ENCODE data around the gene RNPEPL1.

The RNPEPL1 gene

DNA sequence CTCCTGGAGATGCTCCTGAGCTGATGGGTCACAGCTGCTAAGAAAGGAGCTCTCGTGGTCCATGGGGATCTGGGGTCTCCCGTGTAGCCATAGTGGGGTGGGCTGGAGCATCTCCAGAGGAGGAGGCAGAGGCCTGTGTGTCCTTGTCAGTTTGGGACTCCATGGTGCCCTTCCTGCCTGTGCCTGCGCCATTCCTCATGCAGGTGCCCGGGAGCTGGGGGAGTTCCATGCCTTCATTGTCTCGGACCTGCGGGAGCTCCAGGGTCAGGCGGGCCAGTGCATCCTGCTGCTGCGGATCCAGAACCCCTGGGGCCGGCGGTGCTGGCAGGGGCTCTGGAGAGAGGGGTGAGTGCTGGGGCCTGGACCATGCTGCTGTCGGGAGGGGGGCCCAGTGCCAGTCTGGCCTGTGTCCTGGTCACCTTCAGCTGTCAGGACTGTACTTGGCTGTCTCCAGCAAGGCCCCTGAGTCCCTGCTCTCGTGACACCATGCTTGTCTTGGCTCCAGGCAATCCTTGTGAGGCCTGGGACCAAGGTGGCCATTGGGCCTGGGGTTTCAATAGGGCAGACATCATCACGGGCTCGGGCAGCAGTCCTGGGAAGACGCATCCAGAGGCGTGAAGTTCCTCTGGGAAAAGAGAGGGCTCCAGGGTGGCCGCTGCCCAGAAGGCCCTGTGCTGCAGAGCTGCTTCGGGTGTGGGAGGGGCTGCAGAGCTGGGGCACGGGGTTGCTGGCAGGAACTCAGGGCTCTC is 25.6 kb downstream of the RNPEPL1 start:
- DNase-seq: no peak

DNA sequence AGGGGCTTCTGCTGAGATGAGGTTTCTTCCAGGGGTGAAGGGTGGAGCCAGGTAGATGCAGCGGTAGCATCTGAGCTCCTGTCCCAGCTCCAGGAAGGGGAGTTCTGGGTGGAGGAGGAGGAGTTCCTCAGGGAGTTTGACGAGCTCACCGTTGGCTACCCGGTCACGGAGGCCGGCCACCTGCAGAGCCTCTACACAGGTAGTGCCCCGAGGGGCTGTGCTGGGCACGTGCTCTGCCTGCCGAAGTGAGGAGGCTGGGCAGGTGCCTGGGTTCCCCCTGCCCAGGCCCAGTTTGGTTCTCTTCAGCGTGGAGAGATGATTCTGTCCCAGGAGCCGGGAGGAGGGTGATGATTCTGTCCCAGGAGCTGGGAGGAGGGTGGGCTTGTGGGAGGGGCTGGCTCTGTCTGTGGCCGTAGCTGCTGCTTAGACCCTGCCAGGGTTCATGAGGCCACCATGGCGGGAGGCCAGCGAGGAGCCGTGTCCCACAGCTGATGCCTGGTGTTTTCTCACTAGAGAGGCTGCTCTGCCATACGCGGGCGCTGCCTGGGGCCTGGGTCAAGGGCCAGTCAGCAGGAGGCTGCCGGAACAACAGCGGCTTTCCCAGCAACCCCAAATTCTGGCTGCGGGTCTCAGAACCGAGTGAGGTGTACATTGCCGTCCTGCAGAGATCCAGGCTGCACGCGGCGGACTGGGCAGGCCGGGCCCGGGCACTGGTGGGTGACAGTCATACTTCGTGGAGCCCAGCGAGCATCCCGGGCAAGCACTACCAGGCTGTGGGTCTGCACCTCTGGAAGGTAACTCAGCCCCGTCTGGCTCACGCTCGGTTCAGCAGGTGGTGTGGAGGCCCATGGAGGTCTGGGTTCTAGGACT is 26.5 kb downstream of the RNPEPL1 start:
- DNase-seq: no peak

DNA sequence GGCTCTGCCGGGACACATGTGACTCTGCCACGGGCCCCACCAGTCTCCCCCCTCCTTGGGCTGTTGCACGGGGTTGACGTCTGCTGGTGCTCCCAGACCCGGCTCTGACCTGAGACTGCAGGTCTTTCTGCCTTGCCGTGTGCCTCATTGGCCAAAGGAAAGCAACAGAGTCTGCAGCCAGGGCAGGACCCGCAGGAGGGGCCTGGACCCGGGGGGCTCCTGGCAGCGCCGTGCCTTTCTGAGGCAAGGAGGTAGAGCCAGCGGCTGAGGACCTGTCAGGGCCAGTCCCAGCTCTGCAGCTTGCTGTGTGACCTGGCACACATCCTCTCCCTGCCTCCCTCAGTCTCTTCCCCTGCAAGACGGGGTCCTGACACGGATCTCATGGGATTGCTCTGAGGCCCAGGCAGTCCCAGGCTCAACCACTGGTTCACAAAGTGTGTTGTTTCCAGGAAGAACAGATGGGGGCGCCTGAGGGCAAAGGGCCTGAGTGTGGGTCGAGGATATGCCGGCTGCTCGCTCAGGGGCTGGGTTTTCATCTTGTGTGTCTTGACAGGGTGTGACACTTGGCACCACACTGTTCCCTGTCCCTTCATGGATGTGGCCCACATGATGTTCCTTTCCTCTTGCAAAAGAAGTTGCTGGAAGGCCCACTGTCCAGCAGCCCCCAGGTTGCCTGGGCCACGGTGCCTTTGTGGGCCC is 27.2 kb downstream of the RNPEPL1 start:
- no peak for DNase-seq

DNA sequence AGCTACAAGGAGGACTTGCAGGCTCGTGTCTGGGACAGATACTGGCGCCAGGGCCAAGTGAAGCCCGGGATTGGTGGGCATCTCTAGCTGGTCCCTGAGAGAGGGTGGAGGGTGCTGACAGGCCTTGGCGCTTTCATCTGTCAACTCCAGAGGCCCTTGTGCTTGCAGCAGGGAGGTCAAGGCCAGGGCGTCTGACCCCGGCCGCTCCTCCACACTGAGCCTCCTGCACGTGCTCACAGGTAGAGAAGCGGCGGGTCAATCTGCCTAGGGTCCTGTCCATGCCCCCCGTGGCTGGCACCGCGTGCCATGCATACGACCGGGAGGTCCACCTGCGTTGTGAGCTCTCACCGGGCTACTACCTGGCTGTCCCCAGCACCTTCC is 27.8 kb downstream of the RNPEPL1 start:
- DNase-seq: no peak

DNA sequence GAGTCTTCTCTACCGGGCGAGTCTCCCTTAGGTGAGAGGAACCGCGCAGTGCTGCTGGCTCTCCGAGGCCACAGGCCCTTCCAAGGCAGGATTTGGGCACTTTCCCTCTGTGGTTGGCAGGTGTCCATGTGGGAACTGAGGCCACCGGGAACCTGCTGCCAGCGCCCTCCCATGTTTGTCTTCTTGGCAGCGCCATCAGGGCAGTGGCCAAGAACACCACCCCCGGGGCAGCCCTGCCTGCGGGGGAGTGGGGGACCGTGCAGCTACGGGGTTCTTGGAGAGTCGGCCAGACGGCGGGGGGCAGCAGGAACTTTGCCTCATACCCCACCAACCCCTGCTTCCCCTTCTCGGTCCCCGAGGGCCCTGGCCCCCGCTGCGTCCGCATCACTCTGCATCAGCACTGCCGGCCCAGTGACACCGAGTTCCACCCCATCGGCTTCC is 28.2 kb downstream of the RNPEPL1 start:
- DNase-seq: no peak

DNA sequence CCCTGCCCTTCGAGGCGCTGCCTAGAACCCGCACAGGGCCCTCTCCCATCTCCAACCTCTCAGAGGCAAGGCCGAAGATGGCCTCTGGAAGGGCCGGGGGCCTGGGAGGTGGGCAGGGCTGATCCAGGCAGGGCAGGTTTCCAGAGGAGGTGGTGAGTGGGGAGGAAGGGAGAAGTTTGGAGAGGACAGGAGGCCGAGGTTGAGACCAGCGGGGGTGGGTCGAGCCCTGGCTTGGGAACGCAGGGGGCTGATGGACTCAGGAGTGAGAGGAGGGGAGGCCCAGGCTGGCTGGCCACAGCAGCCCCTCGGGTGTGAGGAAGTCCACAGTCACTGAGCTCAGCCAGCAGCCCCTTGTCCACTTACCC is 28.8 kb downstream of the RNPEPL1 start:
- no peak for DNase-seq

DNA sequence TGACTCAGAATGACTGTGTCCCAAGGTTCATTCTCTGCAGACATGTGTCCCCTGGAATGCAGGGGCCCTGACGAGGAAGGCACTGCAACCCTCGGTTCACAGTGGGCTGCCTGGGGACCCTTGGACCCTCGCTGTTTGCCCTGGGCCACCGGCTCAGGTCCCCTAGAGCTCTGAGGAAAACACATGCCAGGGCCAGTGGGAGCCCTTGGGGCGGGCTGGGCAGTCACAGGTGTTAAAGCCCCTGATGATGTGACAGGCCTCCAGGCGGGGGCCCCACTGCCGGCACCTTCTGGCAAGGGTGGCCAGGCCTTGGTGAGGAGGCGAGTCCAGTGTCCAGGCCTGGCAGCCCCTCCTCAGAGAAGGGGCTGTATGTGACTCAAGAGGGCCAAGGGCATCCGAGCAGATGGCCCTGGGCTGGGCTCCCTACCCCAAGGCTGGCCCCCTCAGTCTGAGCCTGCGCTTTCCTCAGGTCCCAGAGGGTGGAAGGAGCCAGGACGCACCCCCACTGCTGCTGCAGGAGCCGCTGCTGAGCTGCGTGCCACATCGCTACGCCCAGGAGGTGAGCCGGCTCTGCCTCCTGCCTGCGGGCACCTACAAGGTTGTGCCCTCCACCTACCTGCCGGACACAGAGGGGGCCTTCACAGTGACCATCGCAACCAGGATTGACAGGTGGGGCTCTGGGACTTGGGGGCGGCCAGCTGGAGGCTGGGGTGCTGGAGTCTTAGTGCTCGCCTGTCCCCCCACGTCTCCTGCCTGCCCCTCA is 29.3 kb downstream of the RNPEPL1 start:
- no peak for DNase-seq

DNA sequence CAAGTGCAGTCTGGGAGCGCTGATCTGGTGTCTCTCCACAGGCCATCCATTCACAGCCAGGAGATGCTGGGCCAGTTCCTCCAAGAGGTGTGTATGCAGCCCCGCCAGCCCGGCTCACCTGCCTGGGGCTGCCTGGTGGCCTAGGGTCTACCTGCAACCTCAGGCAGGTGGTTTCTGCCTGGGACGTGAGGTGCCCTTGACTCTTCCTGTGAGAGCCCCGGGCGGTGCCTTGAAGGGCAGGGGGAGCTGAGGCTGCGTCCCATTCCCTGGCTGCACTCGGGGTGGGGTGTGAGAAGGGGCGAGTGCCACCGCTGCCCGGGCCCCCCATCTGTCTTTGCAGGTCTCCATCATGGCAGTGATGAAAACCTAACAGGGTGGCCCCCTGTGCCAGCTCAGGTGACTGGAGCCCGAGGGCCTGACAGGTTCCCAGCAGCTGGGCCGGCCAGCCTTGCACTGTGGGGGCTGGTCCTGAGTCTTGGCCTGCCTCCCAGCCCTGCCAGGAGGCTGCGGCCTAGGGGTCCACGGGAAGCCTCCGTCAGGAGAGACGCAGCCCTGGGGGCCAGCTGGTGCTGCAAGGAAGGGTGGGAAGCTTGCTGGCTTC is 30.1 kb downstream of the RNPEPL1 start:
- DNase-seq: no peak

DNA sequence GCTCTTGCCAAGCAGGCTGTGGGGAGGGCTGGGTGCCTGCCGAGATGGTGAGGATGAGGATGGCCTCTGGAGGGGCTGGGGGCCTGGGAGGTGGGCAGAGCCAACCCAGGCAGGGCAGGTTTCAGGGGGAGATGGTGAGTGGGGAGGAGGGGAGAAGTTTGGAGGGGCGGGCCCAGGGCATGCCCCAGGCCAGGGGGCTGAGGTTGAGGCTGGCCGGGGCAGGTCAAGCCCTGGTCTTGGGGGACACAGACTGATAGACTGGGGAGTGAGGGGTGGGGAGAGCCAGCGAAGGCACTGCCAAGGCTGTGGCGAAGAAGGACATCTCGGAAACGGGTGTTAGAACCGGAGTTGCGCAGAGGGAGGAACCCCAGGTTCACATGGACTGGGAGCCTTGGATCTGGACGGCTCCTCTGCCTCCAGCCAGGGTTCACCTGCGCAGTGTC is 30.9 kb downstream of the RNPEPL1 start:
- DNase-seq: no peak

DNA sequence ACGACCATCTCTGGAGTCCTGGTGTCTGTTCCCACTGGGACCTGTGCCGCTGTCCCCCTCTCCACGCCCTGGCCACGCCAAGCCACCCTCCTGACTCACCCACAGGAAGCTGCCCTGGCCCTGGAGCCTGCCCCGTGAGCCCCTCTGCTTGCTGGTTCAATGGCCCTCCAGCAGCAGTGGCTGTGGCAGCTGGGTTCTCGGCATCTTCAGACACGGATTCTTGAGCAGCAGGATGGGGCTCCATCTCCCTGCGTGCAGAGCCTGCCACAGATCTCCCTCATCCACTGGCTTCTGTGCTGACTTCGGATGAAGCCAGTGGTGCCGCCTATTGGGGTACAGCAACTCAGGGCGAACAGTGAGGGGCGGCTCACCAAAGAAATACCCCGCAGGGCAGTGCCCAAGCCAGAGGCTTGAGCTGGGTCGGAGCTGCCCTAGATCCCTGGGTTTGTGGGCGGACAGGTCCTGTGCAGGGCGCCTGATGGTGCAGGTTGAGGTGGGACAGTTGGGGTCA is 32.2 kb downstream of the RNPEPL1 start:
- DNase-seq: no peak

DNA sequence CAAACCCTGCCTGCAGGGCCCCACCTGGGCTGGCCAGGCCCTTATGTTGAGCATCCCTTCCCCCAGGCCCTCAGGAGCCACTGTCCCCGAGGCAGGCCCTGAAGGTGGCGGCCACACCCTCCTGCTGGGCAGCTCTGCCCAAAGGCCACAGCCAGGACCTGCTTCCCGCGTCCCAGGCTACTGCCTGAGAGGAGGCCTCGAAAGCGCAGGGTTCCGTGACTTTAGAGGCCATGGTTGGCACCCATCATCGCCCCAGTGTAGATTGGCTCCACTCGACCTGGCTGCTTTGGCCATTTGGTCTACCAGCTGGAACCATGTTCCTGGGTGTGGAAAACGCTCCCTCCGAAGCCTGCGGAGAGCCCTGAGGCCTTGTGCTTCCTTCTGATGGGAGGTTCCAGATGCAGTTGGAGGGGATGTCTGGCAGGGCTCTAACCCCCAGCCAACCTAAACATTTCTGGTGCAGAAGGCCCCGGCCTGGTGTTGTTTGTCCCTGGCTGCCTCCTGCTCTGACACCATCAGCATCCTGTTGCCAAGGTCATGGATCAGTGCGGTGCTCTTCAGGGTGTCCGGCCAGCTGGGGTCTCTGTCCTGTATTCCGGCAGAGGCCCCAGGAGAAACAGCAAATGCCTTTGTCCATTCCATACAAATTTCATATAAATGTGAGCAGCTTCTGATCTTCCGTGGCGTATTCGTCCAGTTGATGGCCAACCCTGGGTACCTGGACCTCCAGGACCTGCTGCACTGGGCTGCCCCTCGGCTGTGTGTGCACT is 33.0 kb downstream of the RNPEPL1 start:
- no peak for DNase-seq

DNA sequence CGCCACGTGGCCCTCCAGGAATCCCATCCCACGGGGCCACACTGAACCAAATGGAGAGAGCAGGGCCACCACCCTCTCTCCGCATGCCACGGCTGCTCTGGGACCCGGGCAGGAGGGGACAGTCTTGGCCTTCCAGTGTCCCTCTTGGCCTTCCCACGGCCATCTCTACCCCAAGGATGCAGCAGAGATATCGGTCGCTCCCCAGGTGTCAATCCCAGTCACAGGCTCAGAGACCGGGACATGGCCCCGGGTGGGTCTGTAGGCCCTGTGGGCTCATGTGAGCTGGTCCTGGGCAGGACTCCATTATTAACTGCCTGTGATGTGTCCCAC is 33.5 kb downstream of the RNPEPL1 start:
- no peak for DNase-seq

DNA sequence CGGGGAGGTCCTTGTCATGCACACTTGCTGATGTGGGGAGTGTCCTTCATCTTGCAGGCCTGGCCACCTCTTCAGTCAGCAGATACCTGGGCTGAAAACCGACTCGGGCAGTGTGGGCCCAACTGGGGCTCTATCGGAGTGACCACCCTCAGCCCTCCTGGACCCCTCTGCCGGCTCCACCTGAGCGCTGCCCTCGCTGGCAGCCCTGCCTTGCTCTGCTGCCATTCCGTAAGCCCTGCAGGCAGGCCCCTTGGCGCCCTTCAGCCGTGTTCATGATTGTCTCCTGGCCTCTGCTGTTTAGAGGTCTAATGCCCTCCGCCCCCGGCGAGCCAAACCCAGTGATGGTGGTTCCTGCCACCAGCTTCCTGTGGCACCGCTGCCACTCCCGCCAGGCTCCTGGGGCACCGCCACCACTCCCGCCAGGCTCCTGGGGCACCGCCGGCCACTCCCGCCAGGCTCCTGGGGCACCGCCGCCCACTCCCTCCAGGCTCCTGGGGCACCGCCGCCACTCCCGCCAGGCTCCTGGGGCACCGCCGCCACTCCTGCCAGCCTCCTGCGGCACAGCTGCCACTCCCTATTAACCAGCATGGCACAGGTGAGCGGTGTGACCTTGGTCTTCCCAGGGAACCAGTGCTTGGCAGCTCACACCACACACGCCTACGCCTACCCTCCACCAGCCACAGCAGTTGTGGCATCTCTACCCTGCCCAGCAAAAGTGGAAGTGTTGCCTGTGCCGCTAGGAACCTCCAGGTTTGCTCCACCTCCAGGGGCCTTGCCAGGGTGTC is 34.2 kb downstream of the RNPEPL1 start:
- DNase-seq: no peak

DNA sequence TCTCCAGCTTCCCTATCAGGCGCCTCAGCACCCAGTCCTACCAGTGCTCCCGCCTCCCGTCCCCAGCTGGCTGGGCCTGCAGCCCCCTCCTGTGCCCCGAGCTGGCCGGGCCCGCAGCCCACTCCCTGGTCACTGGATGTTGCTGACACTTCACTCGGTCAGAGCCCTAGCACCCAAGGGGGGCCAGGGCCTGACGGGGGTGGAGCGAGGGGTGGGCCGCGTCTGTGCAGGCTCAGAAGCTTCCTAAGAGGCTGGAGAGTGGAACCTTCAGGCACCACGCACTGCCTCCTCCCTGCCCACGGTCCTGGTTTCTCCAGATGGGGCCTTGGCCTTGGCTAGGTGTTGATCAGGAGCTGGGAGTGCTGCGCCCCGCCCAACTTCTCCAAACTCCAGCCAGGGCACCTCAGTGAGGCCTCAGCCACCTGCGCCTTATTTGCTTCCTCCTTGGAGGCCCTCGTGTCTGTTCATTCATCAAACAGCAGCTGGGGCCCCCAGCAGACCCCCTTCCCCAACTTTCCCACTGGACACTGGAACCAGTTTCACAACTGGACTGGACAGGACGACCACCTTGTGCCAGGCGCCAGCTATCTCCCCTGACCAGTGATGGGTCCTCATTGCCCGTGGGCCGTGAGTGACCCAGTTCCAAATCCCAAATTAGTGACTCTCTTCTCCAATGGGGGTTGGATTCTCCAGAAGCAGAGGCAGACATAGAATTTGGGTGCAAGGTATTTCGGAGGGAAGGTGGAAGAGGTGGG is 35.0 kb downstream of the RNPEPL1 start:
- no peak for DNase-seq

DNA sequence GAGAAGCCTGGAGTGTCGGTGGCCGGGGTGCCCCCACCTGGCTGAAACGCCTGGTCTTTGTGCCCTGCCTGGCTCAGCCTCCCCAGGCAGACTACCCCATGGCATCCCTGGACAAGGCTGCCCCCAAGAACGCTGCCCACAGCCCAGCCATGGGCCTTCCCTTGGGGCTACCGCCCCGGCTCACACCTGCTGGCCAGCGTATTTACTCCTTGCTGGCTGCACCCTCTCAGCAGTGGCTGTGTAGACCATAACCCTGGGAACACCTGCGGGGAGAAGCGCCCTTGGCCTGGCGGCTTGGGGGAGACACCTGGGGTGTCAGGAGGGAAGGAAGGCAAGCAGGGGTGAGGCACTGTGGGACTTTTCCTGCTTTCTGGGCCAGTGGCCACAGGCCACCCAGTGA is 35.6 kb downstream of the RNPEPL1 start:
- no peak for DNase-seq

DNA sequence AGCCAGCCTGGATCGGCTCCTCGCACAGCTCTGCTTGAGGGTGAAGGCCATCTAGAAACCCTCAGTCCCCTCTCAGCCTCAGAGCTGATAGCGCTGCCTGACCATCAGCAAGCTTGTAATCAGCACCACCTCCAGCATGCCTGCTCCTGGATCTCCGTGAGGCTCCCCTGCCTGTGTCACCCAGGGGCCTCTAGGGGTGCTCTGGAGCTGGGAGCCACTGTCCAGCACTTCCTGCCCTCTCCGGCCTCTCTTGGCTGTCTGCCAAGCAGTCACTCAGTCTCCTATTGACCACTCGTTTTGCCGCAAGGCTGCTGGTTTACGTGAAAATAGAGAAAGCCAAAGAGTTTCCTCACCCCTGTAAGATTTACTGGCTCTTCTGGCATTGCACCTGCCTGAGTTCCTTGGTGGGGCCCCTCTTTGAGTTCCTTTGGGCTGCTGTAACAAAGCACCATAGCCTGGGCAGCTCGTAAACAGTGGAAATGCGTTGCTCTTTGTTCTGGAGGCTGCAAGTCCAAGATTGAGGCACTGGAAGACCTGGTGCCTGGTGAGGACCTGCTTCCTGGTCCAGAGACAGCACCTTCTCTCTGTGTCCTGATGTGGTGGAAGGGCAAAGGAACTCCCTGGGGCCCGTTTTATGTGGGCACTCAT is 36.1 kb downstream of the RNPEPL1 start:
- no peak for DNase-seq

DNA sequence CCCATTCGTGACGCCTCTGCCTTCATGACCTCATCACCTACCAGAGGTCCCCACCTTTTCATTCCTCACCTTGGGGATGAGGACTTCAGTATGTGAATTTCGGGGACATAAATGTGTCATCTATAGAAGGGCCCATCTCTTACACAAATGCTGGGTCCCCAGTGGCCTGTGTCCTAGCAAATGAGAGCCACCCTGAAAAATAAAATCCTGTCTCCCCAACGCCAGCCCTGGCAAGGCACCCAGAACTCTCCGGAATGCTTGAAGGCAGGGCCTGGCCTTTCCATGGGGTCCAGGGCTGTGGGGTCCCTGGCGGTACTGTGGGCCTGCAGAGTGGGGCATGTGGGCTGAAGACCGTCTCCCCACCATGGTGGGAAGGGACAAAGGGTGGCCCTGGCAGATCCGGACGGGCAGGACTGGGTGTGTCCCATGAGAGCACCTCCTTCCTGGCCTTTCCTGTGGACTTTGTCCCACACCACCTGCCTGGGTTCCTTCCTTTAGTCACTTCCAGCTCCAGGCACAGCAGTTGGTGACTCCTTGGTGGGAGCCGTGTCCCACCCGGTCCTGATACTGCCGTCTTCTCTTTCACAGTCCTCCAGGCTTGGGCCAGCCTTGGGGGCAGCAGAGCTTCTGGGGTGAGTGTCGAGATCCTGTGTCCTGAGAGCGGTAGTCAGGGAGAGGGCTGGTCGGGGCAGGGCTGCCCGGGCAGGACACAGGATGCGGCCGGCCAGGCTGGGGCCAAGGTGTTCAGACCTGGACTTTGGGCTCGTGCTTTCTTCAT is 36.8 kb downstream of the RNPEPL1 start:
- no peak for DNase-seq

DNA sequence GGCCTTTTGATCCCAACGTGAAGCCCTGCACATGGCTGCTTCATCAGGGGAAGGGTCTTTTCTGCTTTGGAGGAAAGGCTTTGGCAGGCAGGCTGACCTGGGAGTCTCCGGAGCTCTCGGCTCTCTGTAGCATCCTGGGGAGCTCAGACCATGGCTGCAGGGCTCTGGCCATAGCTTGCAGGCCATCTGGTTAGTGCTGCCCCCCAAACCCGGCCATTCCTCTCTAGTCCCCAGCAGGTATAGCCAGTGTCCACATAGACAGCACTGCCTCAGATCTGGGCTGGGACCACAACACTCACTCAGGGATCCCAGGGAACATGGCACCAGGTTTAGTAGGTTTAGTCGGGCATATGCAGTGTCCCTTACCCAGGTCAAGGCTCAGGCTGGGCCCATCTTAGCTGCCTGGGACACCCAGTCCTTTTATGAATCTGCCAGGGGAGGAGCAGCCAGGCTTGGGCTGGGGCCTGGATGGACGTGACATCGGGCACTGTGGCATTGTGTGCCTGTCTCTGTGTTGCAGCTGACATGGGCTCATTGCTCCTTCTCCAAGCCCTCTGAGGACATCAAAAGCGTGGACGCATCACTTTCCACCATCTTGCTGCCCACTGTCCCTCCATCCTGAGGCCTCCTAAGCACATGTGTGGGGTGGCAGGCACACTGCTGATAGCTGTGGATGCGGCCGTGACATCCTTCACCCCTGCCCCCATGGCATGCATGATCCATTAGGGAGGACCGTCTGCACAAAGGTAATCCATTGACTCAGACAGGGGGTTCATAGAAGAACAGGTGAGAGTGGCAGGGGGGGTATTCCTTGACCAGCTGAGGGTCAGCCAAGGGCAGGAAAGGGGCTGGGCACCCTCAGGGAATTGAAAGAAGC is 37.8 kb downstream of the RNPEPL1 start:
- no peak for DNase-seq
